Activated CD4-positive, alpha-beta T cell treated with anti-CD3 and anti-CD28 coated beads, Interleukin-2, amount 50 U/mL, for 24 hours (primary cell): ENCODE results near the gene FSHR.

Experiments
- DNase-seq, 2 donors: peaks; one replicate each; pipeline ENCODE4 v3.0.0-alpha.2; 2020; ENCODE audit warnings: low read depth in 1 of 2, low spot score in 1 of 2

Gene FSHR

DNA sequence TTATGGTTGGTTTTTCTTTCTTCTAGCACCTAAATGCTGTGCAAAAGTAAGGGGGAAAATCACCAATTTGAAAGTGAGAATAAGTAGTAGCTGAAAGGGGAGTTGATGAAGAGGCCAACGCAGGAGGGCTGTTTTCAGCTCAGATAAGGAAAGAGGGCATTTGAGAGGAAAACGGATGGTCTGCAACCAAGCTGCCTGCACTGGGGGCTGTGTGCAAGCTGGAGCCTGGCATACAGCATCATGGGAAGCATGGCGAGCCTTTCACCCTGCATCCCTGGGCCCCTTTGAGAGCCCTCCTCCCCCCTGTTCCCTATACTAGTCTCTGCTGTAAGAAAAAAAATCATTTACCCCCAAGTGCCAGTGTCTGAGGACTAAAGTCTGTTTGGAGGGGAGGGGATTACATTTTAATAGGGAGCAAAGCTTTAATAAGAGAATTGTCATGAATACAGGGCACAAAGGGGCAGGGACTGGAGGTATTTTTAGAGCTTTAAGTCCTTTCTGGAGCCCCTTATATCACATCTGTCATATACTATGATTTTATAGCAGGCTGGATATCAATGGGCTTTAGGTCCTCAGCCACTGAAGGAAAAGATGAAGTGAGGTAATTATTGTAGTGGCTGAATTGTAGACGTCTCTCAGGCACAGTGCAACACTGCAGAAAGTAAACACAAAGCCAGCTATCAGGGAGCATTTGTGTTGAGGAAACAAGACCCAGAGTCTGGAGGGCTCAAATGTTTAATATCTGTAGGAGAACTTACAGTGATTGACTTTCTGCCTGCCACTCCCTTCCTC, 120.7 kb downstream of the FSHR start:
- no peak for DNase-seq

DNA sequence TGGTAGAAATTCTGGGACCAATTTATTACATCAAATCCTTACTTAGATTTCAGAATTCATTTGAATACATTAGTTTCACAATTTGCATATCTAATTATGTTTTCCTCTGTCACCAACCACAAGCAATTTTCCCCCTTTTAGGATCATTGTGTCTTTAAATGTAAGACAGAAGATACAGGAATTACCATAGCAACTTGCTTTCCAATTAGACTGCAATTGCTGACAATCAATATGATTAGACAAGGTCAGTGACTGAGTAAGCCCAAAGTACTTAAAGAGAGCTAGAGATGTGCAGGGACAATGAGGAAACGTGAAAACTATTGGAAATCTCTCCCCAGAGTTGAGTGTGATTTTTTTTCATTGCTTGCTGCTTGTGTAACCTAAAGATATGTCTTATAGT, 121.4 kb downstream of the FSHR start:
- no peak for DNase-seq

DNA sequence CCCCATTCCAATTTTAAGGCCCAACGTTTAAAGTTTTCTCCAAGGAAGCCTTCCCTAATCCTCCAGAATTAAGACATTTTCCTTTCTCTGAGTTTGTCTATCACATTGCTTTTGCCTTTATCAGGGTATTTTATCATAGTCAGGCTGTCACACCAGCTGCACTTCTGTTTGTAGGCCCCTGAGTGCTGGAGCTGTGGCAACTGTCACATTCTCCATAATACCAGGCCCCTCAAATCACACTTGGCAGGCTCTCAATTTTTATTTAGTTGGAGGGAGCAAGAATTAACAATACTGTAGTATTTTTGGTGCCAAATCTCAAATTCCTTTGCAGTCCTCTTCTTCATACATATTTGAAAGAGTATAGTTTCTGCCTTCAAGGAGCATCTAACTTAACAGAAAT, 122.2 kb downstream of the FSHR start:
- DNase-seq, result no peak

DNA sequence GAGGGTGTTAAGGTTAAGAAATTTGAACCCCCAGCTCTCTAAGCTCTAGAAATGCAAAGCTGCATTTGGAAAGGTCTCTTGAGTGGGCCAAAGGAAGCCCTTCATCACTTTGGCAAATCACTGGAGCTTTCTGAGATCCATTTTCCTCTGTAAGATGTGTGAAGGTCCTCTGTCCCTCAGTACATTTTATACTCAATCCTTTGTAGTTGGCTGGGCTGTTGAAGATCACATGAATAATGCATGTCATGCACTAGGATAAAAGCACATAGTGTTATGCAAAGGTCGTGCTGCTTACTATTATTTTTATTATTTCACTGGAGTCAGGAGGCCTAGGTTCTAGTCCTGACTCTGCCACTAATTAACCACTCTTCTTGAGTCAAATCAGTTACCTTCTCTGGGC, 124.9 kb downstream of the FSHR start:
- DNase-seq, result no peak

DNA sequence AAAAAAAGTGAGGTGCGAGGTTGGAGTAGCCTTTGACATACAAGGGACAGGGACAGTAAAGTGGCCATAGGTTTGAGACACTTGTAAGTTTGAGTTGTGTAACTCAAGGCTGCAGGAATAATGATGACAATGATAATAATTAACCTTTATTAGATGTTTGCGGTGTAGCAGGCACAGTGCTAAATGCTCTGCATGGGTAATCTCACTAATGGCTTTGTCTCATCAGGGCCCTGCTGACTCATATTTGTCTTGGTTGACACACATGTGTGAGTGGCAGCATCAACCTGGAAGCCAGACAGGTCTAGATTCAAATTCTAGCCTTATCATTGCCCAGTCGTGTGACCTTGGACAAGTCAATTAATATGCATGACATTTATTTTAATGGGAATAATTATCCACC, 126.2 kb downstream of the FSHR start:
- DNase-seq, result no peak

DNA sequence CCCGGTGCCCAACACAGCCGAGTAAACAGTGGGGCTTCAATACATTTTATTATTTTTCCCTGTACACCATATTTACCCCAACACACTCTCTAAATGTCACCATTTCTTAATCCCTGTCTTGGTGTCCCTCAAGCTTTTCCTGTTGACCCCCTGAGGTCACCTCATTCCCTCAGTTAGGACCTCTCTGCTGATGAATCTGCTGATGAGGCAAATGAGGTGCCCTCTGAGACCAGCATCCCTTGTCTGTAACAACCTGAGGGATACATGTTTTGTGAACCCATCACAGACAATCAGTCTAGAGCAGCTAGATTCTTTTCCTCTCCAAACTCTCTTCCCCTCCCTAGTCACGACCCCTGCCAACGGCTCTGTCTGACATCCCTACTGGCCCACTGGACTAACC, 127.6 kb downstream of the FSHR start:
- DNase-seq, result no peak

DNA sequence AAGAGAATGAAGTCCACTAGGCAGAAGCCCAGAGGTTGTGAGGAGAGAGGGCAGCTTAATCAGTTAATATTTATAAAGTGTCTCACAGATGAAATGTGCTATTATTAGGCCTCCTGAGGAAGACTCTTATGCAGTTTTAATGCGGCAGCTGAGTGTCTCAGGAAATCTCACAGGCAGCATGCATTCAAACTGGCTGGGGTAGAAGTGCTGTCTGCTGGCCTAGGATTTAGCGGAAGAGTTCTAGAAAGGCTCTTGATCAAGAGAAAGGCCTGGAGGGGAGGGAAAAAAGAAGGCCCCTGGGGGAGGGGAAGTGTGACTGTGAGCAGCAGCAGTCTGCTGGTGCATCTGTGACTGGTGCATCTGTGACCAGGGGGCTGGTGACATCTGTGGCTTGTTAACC, 133.0 kb downstream of the FSHR start:
- no peak for DNase-seq

DNA sequence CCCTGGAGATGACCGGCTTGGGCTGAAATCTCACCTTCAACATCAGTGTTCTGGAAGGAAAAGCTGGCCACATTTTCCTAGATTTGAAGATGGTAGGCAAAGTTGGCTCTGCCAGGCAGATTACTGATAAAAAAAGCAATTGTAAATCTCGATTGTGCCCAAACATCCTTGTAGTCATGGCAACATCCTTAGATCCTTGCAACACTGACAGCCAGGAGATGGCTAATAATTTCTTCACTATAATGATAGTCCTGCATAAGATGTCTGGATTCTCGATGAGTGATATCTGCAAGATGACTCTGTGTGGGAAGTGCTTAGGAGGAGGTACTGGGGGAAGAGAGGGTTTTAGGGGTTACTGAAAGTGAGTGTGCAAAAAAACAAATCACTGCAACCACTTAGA, 149.1 kb downstream of the FSHR start:
- no peak for DNase-seq

DNA sequence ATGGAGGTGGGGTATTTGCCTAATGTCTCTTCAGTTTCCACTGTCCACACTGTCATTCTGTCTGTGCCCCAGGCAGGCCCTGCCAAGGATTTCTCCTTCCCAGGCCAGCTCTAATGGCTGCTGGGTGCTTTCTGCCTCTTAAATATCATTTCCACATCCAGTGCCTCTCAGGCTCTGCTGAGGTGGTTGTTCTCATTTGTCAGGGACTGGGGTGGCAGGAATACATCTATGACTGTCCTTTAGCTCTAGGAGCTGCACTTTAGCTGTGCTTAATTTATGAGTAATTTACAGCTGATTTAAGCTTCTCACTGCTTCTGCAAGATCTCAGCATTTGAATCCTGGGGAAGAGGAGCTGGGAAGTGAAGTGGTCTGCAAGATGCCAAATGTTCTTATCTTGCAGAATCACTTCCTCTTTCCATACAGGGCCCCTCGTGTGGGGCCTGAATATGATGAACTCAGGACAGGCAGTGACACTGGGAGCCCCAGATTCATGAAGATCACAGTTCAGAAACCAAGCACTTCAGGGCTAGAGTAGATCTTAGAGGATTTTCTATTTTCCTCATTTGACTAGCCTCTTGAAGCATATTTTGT, 150.2 kb downstream of the FSHR start:
- DNase-seq, result no peak

DNA sequence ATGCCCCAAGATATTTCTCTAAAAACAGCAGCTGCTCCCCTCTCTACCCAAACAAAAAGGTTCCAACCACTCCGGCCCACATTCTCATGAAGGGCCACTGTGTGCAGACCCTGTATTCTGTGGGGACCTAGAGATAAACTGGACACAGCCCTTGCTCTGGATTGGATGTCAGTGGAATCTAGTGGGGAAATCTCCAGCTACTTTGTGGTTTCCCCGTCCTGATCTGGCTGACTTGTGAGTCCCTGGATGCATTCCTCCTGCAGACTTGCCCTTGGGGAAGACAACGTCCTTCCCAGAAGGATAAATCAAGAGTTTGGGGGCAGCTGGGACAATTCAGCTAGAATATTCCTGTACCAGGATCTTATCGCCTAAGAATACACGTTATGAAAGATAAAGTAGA, 151.1 kb downstream of the FSHR start:
- DNase-seq, result no peak

DNA sequence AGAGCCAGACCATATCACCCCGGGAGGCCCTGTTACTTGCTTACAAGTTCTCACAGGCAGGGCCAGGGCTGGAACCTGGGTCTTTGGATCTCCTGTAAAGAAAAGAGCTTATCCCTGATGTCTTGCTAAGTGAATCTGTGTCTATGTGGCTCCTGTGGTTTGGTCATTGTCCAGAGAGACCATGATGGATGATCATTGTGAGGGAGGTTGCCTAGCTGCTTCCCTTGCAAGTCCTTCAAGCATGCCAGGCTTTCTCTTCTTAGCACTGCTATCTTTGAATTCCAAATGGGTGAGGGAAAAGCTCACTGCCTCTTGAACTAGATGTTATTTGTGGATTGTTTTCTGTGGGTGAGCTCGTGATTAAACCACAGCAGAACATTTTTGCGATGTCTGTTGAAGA, 151.6 kb downstream of the FSHR start:
- DNase-seq, result no peak

DNA sequence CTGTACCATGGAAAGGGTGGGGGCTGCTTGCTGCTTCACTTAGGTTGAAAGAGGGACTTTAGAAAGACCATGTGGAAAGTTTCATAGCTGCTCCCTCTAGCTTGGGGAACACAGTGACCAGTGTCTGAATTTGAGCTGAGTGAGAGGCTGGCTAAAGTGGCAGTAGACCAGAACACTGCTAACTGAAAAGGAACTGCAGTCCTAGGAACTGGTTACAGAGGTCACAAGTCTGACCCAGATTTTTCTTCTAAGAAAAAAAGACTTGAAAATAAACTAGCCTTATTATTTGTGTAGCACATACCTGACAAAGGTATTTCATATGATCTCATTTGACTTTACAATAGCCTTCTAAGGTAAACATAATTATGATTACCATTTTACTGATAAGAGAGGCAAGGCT, 153.6 kb downstream of the FSHR start:
- DNase-seq, result no peak

DNA sequence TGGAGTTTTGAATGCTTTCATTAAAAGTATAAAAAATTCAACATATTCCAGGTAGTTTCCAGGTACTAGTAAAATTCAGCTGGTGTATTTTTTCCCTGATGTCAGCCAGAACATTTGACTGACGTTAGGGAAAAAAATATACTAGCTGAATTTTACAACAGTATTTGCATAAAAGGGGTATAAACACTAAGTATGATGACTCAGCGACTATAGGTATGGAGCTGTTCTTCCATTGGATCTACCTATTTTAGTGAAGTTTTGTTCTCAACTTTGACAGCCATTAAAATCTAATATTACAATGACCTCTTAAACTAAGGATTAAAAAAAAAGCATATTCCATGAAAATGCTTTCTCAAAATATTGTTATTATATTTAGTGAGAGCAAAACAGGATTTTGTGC, 155.9 kb downstream of the FSHR start:
- no peak for DNase-seq

DNA sequence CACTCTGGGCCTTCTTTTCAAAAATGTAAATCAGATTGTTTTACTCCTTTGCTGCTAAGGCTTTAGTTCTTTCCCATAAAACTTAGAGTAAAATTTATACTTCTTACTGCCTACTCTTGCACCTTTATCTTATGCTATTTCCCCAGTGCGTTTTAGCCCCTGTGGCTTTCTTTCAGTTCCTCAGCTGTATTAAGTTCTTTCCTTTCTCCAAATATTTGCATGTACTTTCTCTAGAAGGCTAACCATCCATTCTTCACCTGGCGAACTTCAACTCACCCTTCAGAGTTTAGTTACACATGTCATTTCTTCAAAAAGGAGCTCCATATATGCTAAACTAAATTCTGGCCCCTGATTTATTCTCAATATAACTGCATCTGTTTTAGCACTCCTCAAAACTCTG, 160.7 kb downstream of the FSHR start:
- no peak for DNase-seq

DNA sequence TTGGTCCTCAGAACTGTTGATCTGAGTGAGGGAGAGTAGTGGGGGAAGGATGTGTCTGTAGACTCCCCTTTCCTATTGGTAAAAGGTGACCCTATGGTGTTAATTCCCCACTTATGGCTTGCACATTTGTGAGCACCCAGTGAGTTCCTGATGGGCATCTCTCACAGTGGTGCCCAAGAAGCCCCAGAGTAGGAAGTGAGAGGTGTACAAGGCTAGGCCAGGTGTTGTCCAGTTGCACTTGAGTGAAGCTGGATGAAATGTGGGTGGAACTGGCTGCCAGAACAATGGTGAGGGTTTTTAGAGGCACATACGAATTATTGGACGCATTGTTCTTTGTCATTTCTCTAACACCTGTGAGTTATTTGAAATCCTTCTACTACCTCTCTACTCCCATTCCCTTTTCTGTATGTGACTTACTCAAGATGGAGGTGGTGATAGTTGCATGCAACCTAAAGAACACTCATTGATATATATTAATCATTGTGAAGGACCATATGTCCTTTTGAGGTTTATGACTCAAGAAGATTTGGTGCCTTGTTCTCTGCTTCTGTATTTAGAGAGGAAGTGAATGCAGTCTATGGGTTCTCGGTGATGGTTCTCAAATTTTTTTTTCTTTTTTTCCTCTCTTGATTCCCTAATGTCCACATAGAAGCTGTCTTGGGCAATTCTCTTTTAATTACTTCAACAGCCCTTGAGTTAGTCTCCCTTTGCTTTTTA, 162.7 kb downstream of the FSHR start:
- DNase-seq, result no peak

DNA sequence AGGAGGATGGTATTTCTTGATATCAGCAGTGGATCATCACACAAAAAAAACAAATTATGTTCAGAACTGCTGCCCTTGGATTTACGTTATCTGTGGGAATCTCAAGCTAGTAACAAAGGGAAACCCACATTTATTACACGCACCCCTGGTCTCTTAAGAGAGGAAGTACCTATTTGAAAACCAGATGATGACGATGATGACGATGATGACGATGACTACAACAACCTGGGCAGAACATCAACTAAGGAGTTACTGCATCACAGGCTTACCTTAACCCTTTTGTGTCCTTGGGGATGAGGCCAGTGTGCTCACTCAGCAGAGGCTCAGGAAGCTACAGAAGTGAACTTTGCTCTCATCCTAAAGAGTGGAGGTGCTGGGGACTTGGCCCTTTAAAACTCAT, 169.4 kb downstream of the FSHR start:
- no peak for DNase-seq

DNA sequence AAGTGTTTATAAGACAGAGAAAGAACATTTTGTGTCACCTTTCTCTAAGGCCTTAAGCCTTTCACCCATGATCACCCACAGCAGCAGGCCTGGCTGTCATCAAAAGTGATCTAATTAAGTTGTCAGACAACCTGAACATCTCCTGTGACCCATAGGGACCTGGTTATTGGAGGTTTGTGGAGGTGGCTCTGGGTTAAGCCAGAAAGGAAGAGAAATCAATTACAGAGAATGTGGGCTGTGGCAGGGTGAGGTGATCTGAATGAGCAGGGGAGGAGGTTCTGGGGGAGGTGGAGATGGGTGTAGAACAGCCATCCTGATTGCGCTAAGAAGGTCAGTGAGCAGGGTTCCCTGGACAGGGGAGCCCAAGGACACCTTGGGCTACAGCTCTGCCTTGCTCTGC, 170.8 kb downstream of the FSHR start:
- no peak for DNase-seq

DNA sequence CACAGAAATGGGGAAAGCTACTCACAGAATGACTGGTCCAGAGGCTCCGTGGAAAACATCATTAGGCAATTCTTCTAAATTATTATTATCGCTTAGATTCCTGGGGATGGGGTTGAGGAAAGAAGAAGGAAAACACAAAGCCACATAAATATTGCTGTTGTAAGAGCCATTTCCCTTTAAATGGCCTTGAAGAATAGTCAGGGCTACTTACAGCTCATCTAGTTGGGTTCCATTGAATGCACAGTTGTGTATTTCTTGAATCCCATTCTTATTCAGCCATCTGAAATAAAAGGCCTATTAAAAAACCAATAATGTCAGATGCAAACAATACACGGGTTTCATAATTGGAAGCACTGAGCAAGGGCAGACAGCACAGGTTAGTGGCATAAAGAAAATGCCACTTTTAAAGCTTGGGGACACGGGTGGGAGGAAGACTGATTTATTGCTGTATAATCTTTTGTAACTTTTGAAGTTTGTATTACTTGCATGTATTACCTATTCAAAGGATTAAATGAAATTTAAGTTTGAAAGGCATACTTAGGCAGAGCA, 171.4 kb downstream of the FSHR start:
- DNase-seq, result no peak

DNA sequence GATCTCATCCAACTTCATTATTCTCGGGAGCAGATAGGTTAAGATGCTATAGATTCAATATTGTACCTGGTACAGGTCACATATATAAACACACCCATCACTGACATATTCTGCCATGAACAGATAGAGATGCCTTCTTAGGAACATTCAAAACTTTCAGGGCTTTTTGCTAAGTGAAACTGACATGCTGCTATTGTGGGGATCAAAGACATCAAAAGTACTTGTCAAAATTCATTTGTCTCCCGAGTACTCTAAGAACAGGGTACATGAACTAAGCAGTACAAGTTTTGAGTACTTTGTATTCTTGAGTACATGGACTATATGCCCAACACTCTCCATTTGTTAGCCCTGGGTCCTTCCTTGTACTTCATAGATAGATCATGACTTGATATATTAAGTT, 173.5 kb downstream of the FSHR start:
- DNase-seq, result no peak

DNA sequence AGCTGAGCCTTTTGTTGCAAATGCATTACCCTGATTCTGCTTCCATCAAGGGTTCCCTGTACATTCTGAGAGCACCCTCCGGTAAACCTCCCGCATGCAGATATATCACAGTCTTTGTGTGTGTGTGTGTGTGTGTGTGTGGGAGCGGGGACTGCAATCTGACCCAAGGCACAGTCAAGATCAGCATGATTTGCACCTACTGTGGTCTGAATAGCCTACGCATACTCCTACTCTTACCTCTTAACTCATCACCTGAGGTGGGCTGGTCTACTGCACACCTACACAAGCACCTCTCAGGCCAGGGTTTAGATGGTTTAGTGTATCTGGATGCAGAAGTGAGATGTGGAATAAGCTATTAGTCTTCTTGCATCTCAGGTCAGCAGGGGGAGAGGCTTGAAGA, 174.6 kb downstream of the FSHR start:
- DNase-seq, result no peak

DNA sequence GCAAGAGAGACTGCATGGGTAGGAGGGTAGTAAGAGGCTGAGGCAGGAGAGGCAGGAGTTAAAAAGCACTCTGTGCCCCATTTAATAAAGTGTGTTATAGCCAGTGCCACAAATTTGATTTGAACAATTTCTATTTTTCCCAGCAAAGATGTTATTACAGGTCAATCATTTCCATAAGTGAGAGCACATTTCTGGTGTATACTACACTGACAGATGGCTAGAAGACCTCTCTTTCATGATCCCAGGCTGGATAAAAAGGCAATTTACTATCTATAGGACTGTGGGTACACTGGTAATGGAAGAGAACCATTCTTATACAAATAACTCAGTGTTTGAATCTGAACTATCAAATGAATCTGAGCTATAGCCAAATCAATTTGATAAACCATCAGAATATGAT, 176.2 kb downstream of the FSHR start:
- no peak for DNase-seq

DNA sequence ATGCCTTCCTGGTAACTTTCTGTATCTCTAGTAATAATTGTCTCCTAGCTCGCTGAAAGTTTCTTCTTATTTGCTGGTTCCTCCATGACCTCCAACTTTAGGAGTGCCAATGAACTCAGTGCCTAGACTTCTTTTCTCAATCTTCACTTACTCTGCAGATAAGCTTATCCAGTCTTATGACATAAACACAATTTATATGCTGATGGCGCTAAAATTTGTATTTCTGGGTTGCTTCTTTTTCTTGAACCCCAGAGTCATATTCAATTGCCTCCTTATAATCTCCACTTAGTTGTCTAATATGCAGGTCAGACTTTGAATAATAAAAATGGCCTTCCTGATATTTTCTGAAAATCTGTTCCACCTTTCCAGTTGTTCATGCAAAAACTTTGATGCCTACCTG, 182.5 kb downstream of the FSHR start:
- DNase-seq, result no peak
